Measurements from ENCODE around the gene CTTN. TPM values are rescaled to one million over a fixed set of nuclear protein-coding genes. Genes with fewer than 3 reads are reported as not detected.

Gene CTTN
- total and polyA plus RNA-seq, 9 of the 15 experiments (the other 6 are each of a cell fraction or from before 2014, with no cell fraction given): 9.9 to 158 (median 99.7) TPM

GRCh38 chr11:70434813-70435278, 36.5 kb downstream of the CTTN start (continued):
- TF ChIP-seq CHD7 (IDR thresholded peaks at IDR 0.05; ENCODE audit: low read depth, low read length): no peak
- TF ChIP-seq, protein P1, sequence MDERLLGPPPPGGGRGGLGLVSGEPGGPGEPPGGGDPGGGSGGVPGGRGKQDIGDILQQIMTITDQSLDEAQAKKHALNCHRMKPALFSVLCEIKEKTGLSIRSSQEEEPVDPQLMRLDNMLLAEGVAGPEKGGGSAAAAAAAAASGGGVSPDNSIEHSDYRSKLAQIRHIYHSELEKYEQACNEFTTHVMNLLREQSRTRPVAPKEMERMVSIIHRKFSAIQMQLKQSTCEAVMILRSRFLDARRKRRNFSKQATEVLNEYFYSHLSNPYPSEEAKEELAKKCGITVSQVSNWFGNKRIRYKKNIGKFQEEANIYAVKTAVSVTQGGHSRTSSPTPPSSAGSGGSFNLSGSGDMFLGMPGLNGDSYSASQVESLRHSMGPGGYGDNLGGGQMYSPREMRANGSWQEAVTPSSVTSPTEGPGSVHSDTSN (CRISPR knock-in tag; IDR thresholded peaks at IDR 0.05; ENCODE audit: low read depth): 0 out of 2 replicates have a peak, but pooled peaks have one; percentile 6
- TF ChIP-seq, protein P1 (tag; conservative IDR thresholded peaks at IDR 0.05; ENCODE audit: low read depth): peak; percentile 45; the same call in 1 of the 2 replicates
- peak; percentile 48 for TF ChIP-seq PKNOX1 (IDR thresholded peaks at IDR 0.05)
- no peak for TF ChIP-seq ZNF175 (CRISPR knock-in tag; IDR thresholded peaks at IDR 0.05; ENCODE audit: low read depth)
- TF ChIP-seq ZBED1 (IDR thresholded peaks at IDR 0.05): no peak
- TF ChIP-seq CREM (IDR thresholded peaks at IDR 0.05; ENCODE audit: low read depth): peak; percentile 49; the same call in 1 of the 2 replicates
- no peak for TF ChIP-seq OTX1 (CRISPR knock-in tag; IDR thresholded peaks at IDR 0.05)

Measured in K562 (cell line).